Measurements from ENCODE around the gene PELI2.

PELI2 gene

GRCh38 chr14:56208520-56208919 lies 90.3 kb downstream of the PELI2 start:
- DNase-seq: no peak

- no peak for DNase-seq
Measured at GRCh38 chr14:56210571-56210970, 92.4 kb downstream of the PELI2 start.

- no peak for DNase-seq
Measured at GRCh38 chr14:56211084-56211483, 92.9 kb downstream of the PELI2 start.

- no peak for DNase-seq
Measured at GRCh38 chr14:56211844-56212243, 93.6 kb downstream of the PELI2 start.

GRCh38 chr14:56212521-56212920 lies 94.3 kb downstream of the PELI2 start:
- no peak for DNase-seq

- DNase-seq: no peak
Measured at GRCh38 chr14:56213306-56213705, 95.1 kb downstream of the PELI2 start.

GRCh38 chr14:56215180-56215579 lies 97.0 kb downstream of the PELI2 start:
- no peak for DNase-seq

GRCh38 chr14:56216626-56217379 lies 98.6 kb downstream of the PELI2 start:
- DNase-seq: no peak

GRCh38 chr14:56217380-56218045 lies 99.3 kb downstream of the PELI2 start:
- no peak for DNase-seq

- no peak for DNase-seq
Measured at GRCh38 chr14:56219666-56220413, 101.6 kb downstream of the PELI2 start.

GRCh38 chr14:56221382-56222128 lies 103.3 kb downstream of the PELI2 start:
- DNase-seq: no peak

GRCh38 chr14:56224229-56224628 lies 106.0 kb downstream of the PELI2 start:
- DNase-seq: no peak

GRCh38 chr14:56224691-56225681 lies 106.8 kb downstream of the PELI2 start:
- no peak for DNase-seq

- DNase-seq: no peak
Measured at GRCh38 chr14:56235388-56235787, 117.2 kb downstream of the PELI2 start.

- no peak for DNase-seq
Measured at GRCh38 chr14:56237398-56237797, 119.2 kb downstream of the PELI2 start.

GRCh38 chr14:56241461-56241860 lies 123.2 kb downstream of the PELI2 start:
- no peak for DNase-seq

- no peak for DNase-seq
Measured at GRCh38 chr14:56243110-56243509, 124.9 kb downstream of the PELI2 start.

GRCh38 chr14:56244138-56244789 lies 126.1 kb downstream of the PELI2 start:
- DNase-seq: no peak

GRCh38 chr14:56247495-56248200 lies 129.4 kb downstream of the PELI2 start:
- DNase-seq: no peak

GRCh38 chr14:56248442-56248841 lies 130.2 kb downstream of the PELI2 start:
- DNase-seq: no peak

- no peak for DNase-seq
Measured at GRCh38 chr14:56261046-56261445, 142.8 kb downstream of the PELI2 start.

Data from activated CD8-positive, alpha-beta memory T cell treated with anti-CD3 and anti-CD28 coated beads, Interleukin-2, amount 50 U/mL, for 48 hours (primary cell).